Endodermal cell (in vitro differentiated cells): Measurements from ENCODE around the gene PRKCA. TPM values are rescaled to one million over a fixed set of nuclear protein-coding genes. Genes with fewer than 3 reads are reported as not detected.

Experiments
- DNase-seq: peaks from one replicate; pipeline ENCODE4 v3.0.0-alpha.2; 2017
- H3K27ac ChIP-seq: 2 replicates; pipeline ENCODE4 v1.5.1; 2013; ENCODE audit warnings: mild to moderate bottlenecking, low read depth, low read length, moderate library complexity
- H3K27me3 ChIP-seq: 2 replicates; pipeline ENCODE4 v1.6.1; 2013; ENCODE audit warnings: mild to moderate bottlenecking, low read length, moderate library complexity; ENCODE audit not compliant: insufficient read depth, control insufficient read depth, poor library complexity, severe bottlenecking
- H3K36me3 ChIP-seq: 2 replicates; pipeline ENCODE4 v1.7.0; 2013; ENCODE audit warnings: mild to moderate bottlenecking, low read length, moderate library complexity; ENCODE audit not compliant: control insufficient read depth, insufficient read depth
- H3K4me1 ChIP-seq: one replicate; pipeline ENCODE4 v1.7.0; 2013; ENCODE audit warnings: low read length; ENCODE audit not compliant: control insufficient read depth, insufficient read depth
- H3K4me3 ChIP-seq: 2 replicates; pipeline ENCODE4 v1.5.1; 2013; ENCODE audit warnings: mild to moderate bottlenecking, low read length, moderate library complexity
- H3K9ac ChIP-seq: 2 replicates; pipeline ENCODE4 v1.6.1; 2013; ENCODE audit warnings: mild to moderate bottlenecking, low read length, moderate library complexity; ENCODE audit not compliant: poor library complexity, severe bottlenecking; ENCODE audit errors: extremely low read depth
- H3K9me3 ChIP-seq: 2 replicates; pipeline ENCODE4 v1.6.1; 2013; ENCODE audit warnings: mild to moderate bottlenecking, low read length, moderate library complexity; ENCODE audit not compliant: control insufficient read depth
- H3K27ac Mint-ChIP-seq: 2 replicates; pipeline ENCODE4 v1.8.0; 2020; ENCODE audit warnings: mixed read lengths
- H3K27me3 Mint-ChIP-seq: 2 replicates; pipeline ENCODE4 v1.8.0; 2021; ENCODE audit warnings: mild to moderate bottlenecking, mixed read lengths; ENCODE audit not compliant: insufficient read depth
- H3K36me3 Mint-ChIP-seq: 2 replicates; pipeline ENCODE4 v1.8.0; 2020; ENCODE audit warnings: low read depth, mixed read lengths
- H3K4me1 Mint-ChIP-seq: 2 replicates; pipeline ENCODE4 v1.8.0; 2020; ENCODE audit warnings: mixed read lengths
- H3K4me3 Mint-ChIP-seq: 2 replicates; pipeline ENCODE4 v1.8.0; 2020; ENCODE audit warnings: mild to moderate bottlenecking, moderate library complexity, mixed read lengths
- H3K9me3 Mint-ChIP-seq: 2 replicates; pipeline ENCODE4 v1.8.0; 2020; ENCODE audit warnings: mild to moderate bottlenecking, mixed read lengths
- WGBS, 2 experiments: methylation state at CpG; one replicate each; pipeline versions ENCODE4 v1.1.5 to v1.1.7; 2013; ENCODE audit warnings: missing lambda C conversion rate in 2 of 2, mixed read lengths in 1 of 2; ENCODE audit not compliant: insufficient coverage in 1 of 2, insufficient read length in 1 of 2; 5-methylcytosine and 5-hydroxymethylcytosine counted together
- total RNA-seq, 2 donors: library from RNA; stranded (reverse); fragmentation: NEBNext Ultra II Directional in 1 of 2; extraction: Animal tissue kit (Norgen Biotek cat#: 25700) in 1 of 2; gene quantifications; 2 replicates in 1 of 2; 3 replicates in 1 of 2; pipeline ENCODE4 v1.2.1, GENCODE V29; 2021
- TF ChIP-seq, protein P1 (sequence below): fragments of 200-600 bp; sonication (generic); conservative IDR thresholded peaks from 2 replicates; pipeline ENCODE4 v1.5.0; 2021; ENCODE audit warnings: antibody characterized with exemption, mild to moderate bottlenecking

Gene PRKCA
- total RNA-seq, 2 donors from 2014 or later = 8.7 to 14.6 TPM

DNA sequence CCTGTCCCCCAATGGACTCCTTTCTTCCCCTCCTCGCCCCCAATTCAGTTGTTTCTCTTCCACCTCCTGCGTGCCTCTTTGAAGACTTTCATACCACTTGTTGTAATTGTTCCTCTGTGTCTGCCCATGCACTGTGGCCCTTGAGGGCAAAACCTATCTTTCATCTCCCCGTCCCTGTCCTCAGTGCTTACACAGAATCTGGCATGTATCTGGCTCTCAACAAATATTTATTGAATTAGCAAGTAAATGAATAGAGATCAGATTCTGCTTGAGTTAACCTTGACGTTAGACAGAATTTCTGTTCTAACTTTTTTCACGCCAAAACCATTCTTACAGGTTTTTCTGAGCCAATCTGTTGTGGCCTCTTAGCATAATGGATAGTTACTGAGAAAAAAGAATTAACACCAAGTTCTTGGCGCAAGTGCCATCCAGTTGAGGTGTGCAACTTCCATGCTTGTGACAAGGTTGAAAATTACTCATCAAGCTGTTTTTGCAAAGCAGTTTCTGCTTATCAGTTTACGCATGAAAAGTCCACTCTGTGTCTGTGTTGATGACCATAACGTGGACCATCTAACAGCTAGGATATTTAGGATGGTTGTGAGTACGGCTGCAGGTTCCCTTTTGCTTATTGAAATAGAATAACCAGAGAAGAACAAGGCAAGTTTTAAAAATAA, 215.1 kb downstream of the PRKCA start:
- H3K4me3 Mint-ChIP-seq = no peak overlapping the region
- Histone ChIP-seq H3K36me3 (no peaks in the 10 kb centered on the region), H3K27ac (no peak overlapping the region), H3K9ac (no peak overlapping the region), H3K27me3 (no peaks in the 10 kb centered on the region), H3K4me1 (no peaks in the 10 kb centered on the region), H3K4me3 (no peak overlapping the region), H3K9me3 (no peaks in the 10 kb centered on the region)
- H3K4me1 Mint-ChIP-seq = peaks cover 6% of the 10 kb centered on the region
- H3K36me3 Mint-ChIP-seq = no peaks in the 10 kb centered on the region
- 69 to 93% methylated on average over 4 to 9 of the region's 9 CpGs for WGBS, 2 experiments
- no peaks in the 10 kb centered on the region for H3K9me3 Mint-ChIP-seq
- TF ChIP-seq, protein P1, sequence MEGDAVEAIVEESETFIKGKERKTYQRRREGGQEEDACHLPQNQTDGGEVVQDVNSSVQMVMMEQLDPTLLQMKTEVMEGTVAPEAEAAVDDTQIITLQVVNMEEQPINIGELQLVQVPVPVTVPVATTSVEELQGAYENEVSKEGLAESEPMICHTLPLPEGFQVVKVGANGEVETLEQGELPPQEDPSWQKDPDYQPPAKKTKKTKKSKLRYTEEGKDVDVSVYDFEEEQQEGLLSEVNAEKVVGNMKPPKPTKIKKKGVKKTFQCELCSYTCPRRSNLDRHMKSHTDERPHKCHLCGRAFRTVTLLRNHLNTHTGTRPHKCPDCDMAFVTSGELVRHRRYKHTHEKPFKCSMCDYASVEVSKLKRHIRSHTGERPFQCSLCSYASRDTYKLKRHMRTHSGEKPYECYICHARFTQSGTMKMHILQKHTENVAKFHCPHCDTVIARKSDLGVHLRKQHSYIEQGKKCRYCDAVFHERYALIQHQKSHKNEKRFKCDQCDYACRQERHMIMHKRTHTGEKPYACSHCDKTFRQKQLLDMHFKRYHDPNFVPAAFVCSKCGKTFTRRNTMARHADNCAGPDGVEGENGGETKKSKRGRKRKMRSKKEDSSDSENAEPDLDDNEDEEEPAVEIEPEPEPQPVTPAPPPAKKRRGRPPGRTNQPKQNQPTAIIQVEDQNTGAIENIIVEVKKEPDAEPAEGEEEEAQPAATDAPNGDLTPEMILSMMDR = no peak
- no peak overlapping the region for H3K27ac Mint-ChIP-seq
- no peaks in the 10 kb centered on the region for H3K27me3 Mint-ChIP-seq
- no peak for DNase-seq

DNA sequence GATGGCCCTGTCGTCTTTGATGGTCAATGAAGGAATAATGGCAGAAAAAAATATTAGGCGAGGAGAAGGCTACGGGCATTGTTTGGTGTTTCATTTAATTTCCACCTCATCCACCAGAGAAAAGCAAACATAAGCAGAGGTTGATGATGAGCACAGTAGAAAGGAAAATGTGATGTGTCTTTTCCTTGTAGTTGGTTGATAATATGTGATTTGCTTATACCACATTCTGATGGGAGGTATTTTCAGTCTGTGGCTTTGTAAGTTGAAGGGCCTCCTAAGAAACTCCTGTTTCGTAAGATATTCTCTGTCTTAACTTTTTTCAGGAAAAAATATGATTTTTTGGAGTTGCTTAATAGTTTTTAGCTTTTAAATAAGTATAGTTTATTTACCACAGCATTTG, 215.7 kb downstream of the PRKCA start:
- Mint-ChIP-seq H3K27ac (no peak overlapping the region), H3K4me1 (peaks cover 6% of the 10 kb centered on the region), H3K4me3 (no peak overlapping the region), H3K27me3 (no peaks in the 10 kb centered on the region), H3K36me3 (no peaks in the 10 kb centered on the region), H3K9me3 (no peaks in the 10 kb centered on the region)
- H3K27me3 ChIP-seq = no peaks in the 10 kb centered on the region
- H3K4me3 ChIP-seq = no peak overlapping the region
- H3K4me1 ChIP-seq = no peaks in the 10 kb centered on the region
- no peaks in the 10 kb centered on the region for H3K36me3 ChIP-seq
- no peak overlapping the region for H3K9ac ChIP-seq
- WGBS, 2 experiments = 90 to 100% methylated on average over 2 to 3 of the region's 4 CpGs
- H3K27ac ChIP-seq = no peak overlapping the region
- TF ChIP-seq, protein P1 = no peak
- no peaks in the 10 kb centered on the region for H3K9me3 ChIP-seq
- DNase-seq = no peak

DNA sequence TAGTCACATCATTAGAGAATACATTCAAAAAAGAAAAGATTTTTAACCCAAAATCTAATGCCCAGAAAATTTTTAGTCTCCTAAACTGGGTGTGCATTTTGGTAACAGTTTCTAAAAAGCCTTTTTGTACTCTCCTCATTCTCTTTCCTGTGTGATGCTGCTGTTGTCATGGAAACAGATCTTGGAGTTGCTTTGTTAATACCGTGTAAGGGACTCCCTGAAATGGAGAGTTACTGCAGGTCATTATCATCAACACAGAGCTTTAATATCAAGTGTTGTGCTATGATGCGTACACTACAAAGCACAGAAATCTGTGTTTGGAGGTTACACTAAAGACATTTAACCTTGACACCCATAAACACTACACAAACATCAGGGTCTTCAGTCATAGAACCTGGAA, 216.3 kb downstream of the PRKCA start:
- Histone ChIP-seq H3K4me1 (no peaks in the 10 kb centered on the region), H3K36me3 (no peaks in the 10 kb centered on the region), H3K27me3 (no peaks in the 10 kb centered on the region), H3K9ac (no peak overlapping the region), H3K9me3 (no peaks in the 10 kb centered on the region), H3K4me3 (no peak overlapping the region), H3K27ac (no peak overlapping the region)
- WGBS, 2 experiments = 94% methylated on average over 2 of the region's 2 CpGs; no CpG with 5 or more reads in 1 of the 2 experiments
- Mint-ChIP-seq H3K27me3 (no peaks in the 10 kb centered on the region), H3K4me1 (peaks cover 6% of the 10 kb centered on the region), H3K4me3 (no peak overlapping the region), H3K27ac (no peak overlapping the region), H3K9me3 (no peaks in the 10 kb centered on the region), H3K36me3 (no peaks in the 10 kb centered on the region)
- DNase-seq = no peak
- TF ChIP-seq, protein P1 = no peak
